ENCODE results near the gene ABCB1. TPM values are rescaled to one million over a fixed set of nuclear protein-coding genes. Genes with fewer than 3 reads are reported as not detected.
A peak's percentile ranks its signal among the peaks of the same experiment; 100 is the strongest.

Gene ABCB1
- total and polyA plus RNA-seq, 9 of the 15 experiments (the other 6 are each of a cell fraction or from before 2014, with no cell fraction given): 0.03 to 0.86 (median 0.52) TPM

DNA sequence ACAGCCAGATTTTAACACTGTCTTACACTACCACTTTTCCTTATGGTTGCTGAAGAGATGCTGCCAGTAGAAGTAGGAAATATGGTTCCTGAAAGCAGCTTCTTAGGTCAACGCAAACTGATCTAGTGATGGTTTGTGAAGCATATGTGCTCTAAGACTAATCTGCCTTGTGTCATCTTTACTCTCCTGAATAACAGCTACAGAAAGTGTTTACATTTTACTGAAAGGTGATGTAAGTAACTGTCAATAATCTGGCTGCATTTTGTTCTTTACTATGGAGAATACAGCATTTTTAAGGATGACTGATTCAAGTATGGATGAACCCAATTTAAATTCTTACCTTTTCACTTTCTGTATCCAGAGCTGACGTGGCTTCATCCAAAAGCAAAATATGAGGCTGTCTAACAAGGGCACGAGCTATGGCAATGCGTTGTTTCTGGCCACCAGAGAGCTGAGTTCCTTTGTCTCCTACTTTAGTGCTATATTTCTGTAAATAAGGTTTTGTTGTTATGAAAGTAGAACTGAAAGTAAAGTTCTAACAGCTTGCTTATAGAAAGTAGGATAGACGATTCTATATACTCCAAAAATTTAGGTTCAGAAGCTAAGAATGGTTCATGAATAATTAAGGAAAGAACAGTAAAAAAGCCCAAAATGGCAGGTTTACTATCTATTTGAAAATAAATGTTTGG is 95.0 kb downstream of the ABCB1 start:
- no peaks in the 10 kb centered on the region for H3K4me1 ChIP-seq (replicated peaks in 1 of 2; ENCODE audit: control insufficient read depth in 2 of 2, insufficient read depth in 2 of 2, low read length in 2 of 2)
- BruUV-seq (replicated peaks): no TSS peak
- no peaks in the 10 kb centered on the region for H3K27me3 ChIP-seq (ENCODE audit: control insufficient read depth in 2 of 2, insufficient read depth in 2 of 2, low read length in 2 of 2)
- 0 out of 2 replicates have a peak, but pooled peaks have one; percentile 34 for TF ChIP-seq POLR2H (tag; IDR thresholded peaks at IDR 0.05; ENCODE audit: low read depth)
- no peak for TF ChIP-seq CEBPG (CRISPR knock-in tag; IDR thresholded peaks at IDR 0.05)
- TF ChIP-seq CEBPG (tag; conservative IDR thresholded peaks at IDR 0.05 in 1 of 2, IDR thresholded peaks at IDR 0.05 in 1 of 2): peak in 1 of 2 experiments; percentile 45; a peak in 1 of 4 replicates
- TF ChIP-seq ZC3H8 (IDR thresholded peaks at IDR 0.05): no peak
- no peak for TF ChIP-seq EP400 (IDR thresholded peaks at IDR 0.05)
- H4K20me1 ChIP-seq (replicated peaks; ENCODE audit: control insufficient read depth, insufficient read depth, low read length): no peaks in the 10 kb centered on the region
- H3K36me3 ChIP-seq (ENCODE audit: control insufficient read depth, insufficient read depth, low read length): no peaks in the 10 kb centered on the region
- intact Hi-C loops (cut with micrococcal nuclease) (loop anchor here (5.0 to 10.0 kb wide), 3 partner anchors 289 to 662 kb away; no protein-coding TSS in a partner anchor), in situ Hi-C loops (cut with MboI) (no loop called here)
- ATAC-seq: no peak
- no peaks in the 10 kb centered on the region for H3K79me2 ChIP-seq (ENCODE audit: control insufficient read depth, insufficient read depth, low read length)
- no peak overlapping the region for H3K9ac ChIP-seq (ENCODE audit: insufficient read depth in 1 of 2, low read depth in 2 of 2, low read length in 2 of 2)
- H3K4me3 ChIP-seq: no peak overlapping the region
- CTCF ChIA-PET (ENCODE audit: low intra/inter-chr PET ratio): interaction anchor here (0.6 to 1.3 kb wide), 3 partner anchors 193 to 606 kb away, joined by 3 to 4 read pairs (median 3); no protein-coding TSS in a partner anchor
- no peak overlapping the region for H3K27ac ChIP-seq (ENCODE audit: extremely low read depth, low read depth, low read length)
- H3K9me3 ChIP-seq (replicated peaks; ENCODE audit: control insufficient read depth, insufficient read depth, low read depth, low read length): no peaks in the 10 kb centered on the region
- no peak for FAIRE-seq
- no peak for DNase-seq (ENCODE audit: extremely low read depth in 1 of 4, low spot score in 3 of 4)
- H3K9me1 ChIP-seq (ENCODE audit: control insufficient read depth, insufficient read depth, low read length): no peaks in the 10 kb centered on the region
- H2AFZ ChIP-seq (ENCODE audit: low read depth, low read length): no peak overlapping the region
- WGBS (ENCODE audit: insufficient coverage, low coverage, missing lambda C conversion rate): 1% methylated on average over 5 of the region's 5 CpGs
- H3K4me2 ChIP-seq (ENCODE audit: insufficient read depth, low read length): no peak overlapping the region
- POLR2A ChIA-PET: no interaction called here

Measured in K562 (cell line).